ENCODE data around the gene KIF3B.
"Not testable (repeated sequence)": the region's sequence is repeated elsewhere in the genome, so short reads cannot be mapped to it uniquely, and the experiment has no call there.

KIF3B gene

GRCh38 chr20:32333181-32333987, 55.9 kb downstream of the KIF3B start:
- no peak for DNase-seq

GRCh38 chr20:32333988-32334885, 56.8 kb downstream of the KIF3B start:
- no peak for DNase-seq

GRCh38 chr20:32336918-32337347, 59.5 kb downstream of the KIF3B start:
- DNase-seq: no peak

- no peak for DNase-seq
Observed at GRCh38 chr20:32337937-32338661, 60.6 kb downstream of the KIF3B start.

GRCh38 chr20:32338665-32339064, 61.2 kb downstream of the KIF3B start:
- DNase-seq: no peak

- DNase-seq: peak in 2 of 14 donors; percentile 1 to 2
Observed at GRCh38 chr20:32339116-32339515, 61.7 kb downstream of the KIF3B start.

- DNase-seq: not testable (repeated sequence)
Observed at GRCh38 chr20:32341053-32341452, 63.6 kb downstream of the KIF3B start.

- DNase-seq: no peak
Observed at GRCh38 chr20:32343439-32343838, 66.0 kb downstream of the KIF3B start.

GRCh38 chr20:32344835-32345506, 67.5 kb downstream of the KIF3B start:
- peak in 2 of 14 donors; percentile 3 to 5 for DNase-seq

- no peak for DNase-seq
Observed at GRCh38 chr20:32348207-32348606, 70.8 kb downstream of the KIF3B start.

GRCh38 chr20:32350421-32350820, 73.0 kb downstream of the KIF3B start:
- no peak for DNase-seq

- no peak for DNase-seq
Observed at GRCh38 chr20:32352121-32352720, 74.8 kb downstream of the KIF3B start.

GRCh38 chr20:32353848-32354496, 76.5 kb downstream of the KIF3B start:
- DNase-seq: no peak

- DNase-seq: no peak
Observed at GRCh38 chr20:32354592-32355416, 77.4 kb downstream of the KIF3B start.

- no peak for DNase-seq
Observed at GRCh38 chr20:32355417-32355841, 78.0 kb downstream of the KIF3B start.

- not testable (repeated sequence) for DNase-seq
Observed at GRCh38 chr20:32355907-32356621, 78.6 kb downstream of the KIF3B start.

- DNase-seq: peak in 1 of 14 donors; percentile 29
Observed at GRCh38 chr20:32356622-32357374, 79.3 kb downstream of the KIF3B start.

GRCh38 chr20:32357375-32357868, 80.0 kb downstream of the KIF3B start:
- DNase-seq: peak in 3 of 14 donors; percentile 59 to 61 (median 59)

All from C1 segment of cervical spinal cord (tissue), 14 donors.